Right lobe of liver (tissue), 6 donors: Measurements from ENCODE around the gene PIGB. TPM values are rescaled to one million over a fixed set of nuclear protein-coding genes. Genes with fewer than 3 reads are reported as not detected.

Source experiments
- ATAC-seq, 4 donors: fragments of 200-7000 bp; cut with Tn5 transposase; one replicate each; pipeline ENCODE4 v1.9.1; 2020; ENCODE audit warnings: mild to moderate bottlenecking in 4 of 4, moderate library complexity in 4 of 4
- DNase-seq, 3 donors: peaks; one replicate each; pipeline ENCODE4 v3.0.0-alpha.2; 2020
- H3K27ac ChIP-seq, 3 donors: fragments of 200-600 bp; one replicate each; pipeline ENCODE4 v1.8.0; 2022
- H3K27me3 ChIP-seq, 2 donors: fragments of 200-600 bp; one replicate each; pipeline ENCODE4 v1.8.0; 2022
- H3K36me3 ChIP-seq, 4 donors: fragments of 200-600 bp; sonication (generic) in 1 of 4; one replicate each; pipeline versions ENCODE4 v1.5.1 to v1.8.0; 2017 to 2022; ENCODE audit warnings: control low read depth in 1 of 4
- H3K4me1 ChIP-seq, 4 donors: fragments of 200-600 bp; sonication (generic) in 1 of 4; one replicate each; pipeline versions ENCODE4 v1.5.1 to v1.8.0; 2017 to 2022; ENCODE audit warnings: control low read depth in 1 of 4
- H3K4me3 ChIP-seq, 3 donors: fragments of 200-600 bp; one replicate each; pipeline ENCODE4 v1.8.0; 2022
- H3K9me3 ChIP-seq, 4 donors: fragments of 200-600 bp; sonication (generic) in 1 of 4; one replicate each; pipeline versions ENCODE4 v1.5.1 to v1.8.0; 2017 to 2022; ENCODE audit warnings: control low read depth in 1 of 4
- CTCF ChIP-seq, 4 donors: fragments of 200-600 bp in 3 of 4; fragments of 450-650 bp in 1 of 4; IDR thresholded peaks; one replicate each; pipeline versions ENCODE4 v1.5.1 to v1.8.0; 2016 to 2022; ENCODE audit warnings: antibody characterized with exemption in 4 of 4, mild to moderate bottlenecking in 2 of 4
- POLR2A ChIP-seq: fragments of 450-650 bp; IDR thresholded peaks from one replicate; pipeline ENCODE4 v1.6.1; 2017; ENCODE audit warnings: antibody characterized with exemption, mild to moderate bottlenecking
- WGBS: methylation state at CpG from one replicate; pipeline ENCODE4 v1.1.6; 2018; ENCODE audit warnings: low coverage, low lambda C conversion rate; ENCODE audit not compliant: insufficient coverage; ENCODE audit errors: missing lambda C conversion rate; 5-methylcytosine and 5-hydroxymethylcytosine counted together
- intact Hi-C, 2 donors: fragments of 100-400 bp; cut with DNase I; formaldehyde crosslinking; loops; one replicate each; pipeline versions ENCODE4 v1.11.2 to v1.14.1; 2022
- total RNA-seq, 6 experiments: library from RNA; depleted of rRNA in 2 of 6; stranded (reverse); fragments of >200 nt in 2 of 6; fragmentation: NEBNext Ultra II Directional in 3 of 6; extraction: Animal tissue kit (Norgen Biotek cat#: 25700) in 3 of 6; gene quantifications; one replicate each; pipeline versions ENCODE4 v1.1.0 to v1.2.4, GENCODE V29; 2016 to 2023
- donor health status: DM: no; HTN: yes; CAD: no.
- donor health status: DM: no; HTN: no; CAD: no.
- donor health status: DM: no; HTN: no; CAD: no.
- donor health status: DM: no; HTN: yes; CAD: no.
- donor health status: DM: no; HTN: yes; CAD: no.

Gene PIGB
- total RNA-seq, 6 experiments from 2014 or later, result 5.1 to 10.0 (median 6.5) TPM

- TF ChIP-seq POLR2A (no peak), CTCF (IDR thresholded peaks at IDR 0.05) (no peak)
- H3K9me3 ChIP-seq, result no peaks in the 10 kb centered on the region
- WGBS, result 95% methylated on average over 5 of the region's 5 CpGs
- no peak overlapping the region for H3K4me3 ChIP-seq
- DNase-seq (no peak), ATAC-seq (no peak)
- H3K27ac ChIP-seq, result no peak overlapping the region
- intact Hi-C loops, result no loop called here
- H3K4me1 ChIP-seq, result no peaks in the 10 kb centered on the region
- no peaks in the 10 kb centered on the region for H3K27me3 ChIP-seq
- H3K36me3 ChIP-seq, result peaks cover 0 to 24% (median 5%) of the 10 kb centered on the region in 4 donors
Observed at GRCh38 chr15:55356985-55357585, 38.1 kb downstream of the PIGB start.

DNA sequence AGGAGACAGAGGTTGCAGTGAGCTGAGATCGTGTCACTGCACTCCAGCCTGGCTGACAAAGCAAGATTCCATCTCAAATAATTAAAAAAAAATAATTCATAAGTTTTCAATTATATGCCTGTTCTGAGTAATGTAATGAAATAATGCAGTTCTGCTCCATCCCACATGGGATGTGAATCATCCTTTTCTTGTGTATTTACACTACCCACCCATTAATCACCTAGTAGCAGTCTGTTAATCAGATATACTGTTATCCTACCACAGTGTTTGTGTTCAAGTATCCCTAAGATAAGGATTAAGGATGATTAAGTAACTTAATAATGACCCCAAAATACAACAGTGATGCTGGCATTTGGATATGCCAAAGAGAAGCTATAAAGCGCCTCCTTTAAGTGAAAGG, 38.8 kb downstream of the PIGB start:
- intact Hi-C loops, result no loop called here

GRCh38 chr15:55358471-55358870, 39.4 kb downstream of the PIGB start:
- TF ChIP-seq POLR2A (no peak), CTCF (IDR thresholded peaks at IDR 0.05) (no peak)
- Histone ChIP-seq H3K27ac (no peak overlapping the region), H3K36me3 (peaks cover 0 to 31% (median 5%) of the 10 kb centered on the region in 4 donors), H3K4me1 (no peaks in the 10 kb centered on the region), H3K27me3 (no peaks in the 10 kb centered on the region), H3K9me3 (no peaks in the 10 kb centered on the region), H3K4me3 (no peak overlapping the region)
- no peak for DNase-seq
- ATAC-seq, result no peak
- intact Hi-C loops, result no loop called here

More for the DNA sequence above, 38.8 kb downstream of the PIGB start:
- Histone ChIP-seq H3K9me3 (no peaks in the 10 kb centered on the region), H3K27me3 (no peaks in the 10 kb centered on the region), H3K27ac (no peak overlapping the region), H3K4me3 (no peak overlapping the region), H3K4me1 (no peaks in the 10 kb centered on the region), H3K36me3 (peaks cover 0 to 24% (median 5%) of the 10 kb centered on the region in 4 donors)
- ATAC-seq (no peak), DNase-seq (no peak)
- WGBS, result 95% methylated on average over 2 of the region's 2 CpGs
- TF ChIP-seq CTCF (IDR thresholded peaks at IDR 0.05), result no peak
- TF ChIP-seq POLR2A, result no peak

- Histone ChIP-seq H3K36me3 (peaks cover 0 to 27% (median 4%) of the 10 kb centered on the region in 4 donors), H3K9me3 (no peaks in the 10 kb centered on the region), H3K4me3 (no peak overlapping the region), H3K27me3 (no peaks in the 10 kb centered on the region), H3K27ac (no peak overlapping the region), H3K4me1 (no peaks in the 10 kb centered on the region)
- DNase-seq (no peak), ATAC-seq (no peak)
- WGBS, result 61% methylated on average over 6 of the region's 6 CpGs
- TF ChIP-seq POLR2A (no peak), CTCF (IDR thresholded peaks at IDR 0.05) (no peak)
- intact Hi-C loops, result no loop called here
Observed at GRCh38 chr15:55360256-55360655, 41.2 kb downstream of the PIGB start.

DNA sequence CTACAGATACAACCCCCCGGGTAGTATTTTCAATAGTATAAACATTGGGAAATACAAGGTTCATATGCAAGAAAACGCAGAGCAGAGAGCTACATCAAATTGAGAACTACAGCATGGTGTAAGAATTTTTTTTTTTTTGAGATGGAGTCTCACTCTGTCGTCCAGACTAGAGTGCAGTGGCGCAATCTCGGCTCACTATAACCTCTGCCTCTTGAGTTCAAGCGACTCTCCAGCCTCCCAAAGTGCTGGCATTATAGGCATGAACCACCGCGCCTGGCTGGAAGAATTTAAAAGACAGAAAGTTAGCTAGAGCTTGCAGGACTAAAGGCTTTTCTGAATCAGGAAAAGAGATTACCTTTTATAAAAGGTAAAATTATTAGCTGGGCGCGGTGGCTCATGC, 42.0 kb downstream of the PIGB start:
- Histone ChIP-seq H3K27ac (no peak overlapping the region), H3K36me3 (peaks cover 0 to 20% (median 0%) of the 10 kb centered on the region in 4 donors), H3K4me3 (no peak overlapping the region), H3K27me3 (no peaks in the 10 kb centered on the region), H3K4me1 (no peaks in the 10 kb centered on the region), H3K9me3 (no peaks in the 10 kb centered on the region)
- ATAC-seq (no peak), DNase-seq (no peak)
- TF ChIP-seq POLR2A, result no peak
- TF ChIP-seq CTCF (IDR thresholded peaks at IDR 0.05), result no peak
- 78% methylated on average over 10 of the region's 10 CpGs for WGBS
- intact Hi-C loops, result no loop called here
